OCI-LY3 (cell line): ENCODE measurements around the gene GNA12.

Experiments used
- EZH2phosphoT487 ChIP-seq: fragments of 200-600 bp; shearing (Covaris generic); IDR thresholded peaks from 2 replicates; pipeline ENCODE4 v1.6.1; 2018; ENCODE audit warnings: antibody characterized with exemption, mixed run types, low read depth
- TF ChIP-seq, protein P1 (sequence below): fragments of 200-600, 300-600 bp; sonication (generic); IDR thresholded peaks from 2 replicates; pipeline ENCODE4 v1.5.1; 2014; ENCODE audit warnings: antibody characterized with exemption, low read length, low read depth

DNA sequence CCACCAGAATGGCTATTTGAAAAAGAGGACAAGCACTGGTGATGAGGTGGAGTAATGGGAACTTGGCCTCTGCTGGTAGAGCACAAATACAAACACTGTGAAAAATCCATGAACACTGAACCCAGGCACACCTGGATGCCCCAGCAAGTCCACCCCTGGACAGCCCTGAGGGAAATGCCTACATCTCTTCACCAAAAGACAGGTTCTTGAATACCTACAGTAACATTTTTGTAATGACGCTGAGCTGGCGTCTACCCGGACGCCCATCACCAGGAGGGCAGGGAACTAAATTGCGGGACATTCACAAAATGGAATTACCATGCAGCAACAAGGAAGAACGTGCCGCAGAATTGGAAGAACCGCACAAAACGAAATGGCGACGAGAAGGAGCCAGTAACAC, 70.5 kb downstream of the GNA12 start:
- TF ChIP-seq, protein P1, sequence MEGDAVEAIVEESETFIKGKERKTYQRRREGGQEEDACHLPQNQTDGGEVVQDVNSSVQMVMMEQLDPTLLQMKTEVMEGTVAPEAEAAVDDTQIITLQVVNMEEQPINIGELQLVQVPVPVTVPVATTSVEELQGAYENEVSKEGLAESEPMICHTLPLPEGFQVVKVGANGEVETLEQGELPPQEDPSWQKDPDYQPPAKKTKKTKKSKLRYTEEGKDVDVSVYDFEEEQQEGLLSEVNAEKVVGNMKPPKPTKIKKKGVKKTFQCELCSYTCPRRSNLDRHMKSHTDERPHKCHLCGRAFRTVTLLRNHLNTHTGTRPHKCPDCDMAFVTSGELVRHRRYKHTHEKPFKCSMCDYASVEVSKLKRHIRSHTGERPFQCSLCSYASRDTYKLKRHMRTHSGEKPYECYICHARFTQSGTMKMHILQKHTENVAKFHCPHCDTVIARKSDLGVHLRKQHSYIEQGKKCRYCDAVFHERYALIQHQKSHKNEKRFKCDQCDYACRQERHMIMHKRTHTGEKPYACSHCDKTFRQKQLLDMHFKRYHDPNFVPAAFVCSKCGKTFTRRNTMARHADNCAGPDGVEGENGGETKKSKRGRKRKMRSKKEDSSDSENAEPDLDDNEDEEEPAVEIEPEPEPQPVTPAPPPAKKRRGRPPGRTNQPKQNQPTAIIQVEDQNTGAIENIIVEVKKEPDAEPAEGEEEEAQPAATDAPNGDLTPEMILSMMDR, result no peak
- no peak for TF ChIP-seq EZH2phosphoT487
